Measurements from ENCODE around the gene GMDS.

Gene GMDS

DNA sequence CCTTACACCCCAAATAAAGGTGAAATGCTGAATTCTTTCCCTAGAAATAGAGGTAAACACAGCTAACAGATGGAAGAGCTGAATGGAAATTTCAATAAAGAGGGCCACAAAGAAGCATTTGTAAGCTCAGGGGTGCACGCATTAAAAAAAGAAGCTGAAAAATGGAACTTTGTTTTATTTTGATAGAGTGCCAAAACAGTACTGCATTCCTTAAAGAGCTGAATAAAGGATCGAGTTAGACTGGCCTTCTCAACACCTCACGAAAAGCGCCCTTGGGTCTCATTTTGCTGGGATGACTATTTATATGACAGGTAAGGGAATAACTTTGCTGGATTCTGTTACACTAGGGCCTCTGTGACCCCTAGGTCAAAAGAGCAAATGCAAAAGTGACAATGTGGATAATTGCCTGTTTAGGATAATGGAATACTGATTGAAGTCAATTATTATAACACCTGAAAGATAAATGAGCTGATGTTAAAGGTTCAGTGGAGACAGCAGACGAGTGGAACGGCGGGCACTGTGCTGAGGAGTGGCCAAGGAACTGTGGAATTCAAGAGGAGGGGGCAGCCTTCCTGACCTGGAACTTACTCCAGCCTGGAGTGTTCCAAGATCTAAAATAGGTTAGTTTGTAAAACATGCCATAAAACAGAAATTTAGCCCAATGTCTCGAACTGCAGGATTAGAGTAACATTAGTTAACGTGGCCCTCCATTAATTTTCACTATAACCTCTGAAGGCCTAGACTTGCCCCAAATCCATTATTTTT is 467.3 kb downstream of the GMDS start:
- Histone ChIP-seq H3K4me2 (ENCODE audit: low read length, poor library complexity, severe bottlenecking) (no peak overlapping the region), H3K4ac (ENCODE audit: low read depth in 1 of 2, low read length in 2 of 2) (no peak overlapping the region)

DNA sequence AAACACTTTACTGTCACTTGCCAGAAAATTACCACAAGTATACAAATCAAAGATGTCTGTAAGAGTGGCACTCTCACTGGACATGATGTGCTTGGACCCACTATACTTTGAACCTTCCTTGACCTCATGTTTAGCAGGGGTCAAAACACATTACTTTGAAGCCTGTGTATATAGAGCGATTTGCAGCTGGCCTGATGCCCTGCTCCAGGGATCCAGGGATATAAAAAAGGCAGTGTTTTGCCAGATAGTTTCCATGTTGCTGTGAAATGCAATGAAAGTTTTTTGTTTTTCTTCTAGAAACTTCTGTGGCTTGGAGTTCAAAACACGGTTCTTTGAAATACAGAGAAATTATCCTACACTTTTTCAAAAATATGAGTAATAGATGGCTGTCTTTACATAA is 470.0 kb downstream of the GMDS start:
- Histone ChIP-seq H3K14ac (ENCODE audit: low read length in 2 of 2) (no peak overlapping the region), H2AFZ (ENCODE audit: low read depth, low read length) (no peak overlapping the region), H3K27ac (ENCODE audit: low read length, poor library complexity, severe bottlenecking) (no peak overlapping the region), H3K4me3 (ENCODE audit: insufficient read depth in 1 of 2, low read depth in 1 of 2, low read length in 2 of 2) (no peak overlapping the region), H2BK5ac (ENCODE audit: low read depth, low read length, poor library complexity, severe bottlenecking) (no peak overlapping the region), H3K79me1 (replicated peaks; ENCODE audit: low read length, poor library complexity, severe bottlenecking) (peaks cover 8% of the 10 kb centered on the region), H3K4ac (ENCODE audit: low read depth in 1 of 2, low read length in 2 of 2) (no peak overlapping the region), H3K36me3 (ENCODE audit: control insufficient read depth in 1 of 2, insufficient read depth in 2 of 2, low read depth in 1 of 2, low read length in 2 of 2) (peaks cover 0 to 6% of the 10 kb centered on the region in 2 experiments), H2AK5ac (ENCODE audit: low read length, severe bottlenecking) (no peak overlapping the region), H2BK15ac (ENCODE audit: low read depth, poor library complexity, severe bottlenecking) (no peak overlapping the region), H4K8ac (ENCODE audit: low read length) (no peak overlapping the region), H3K27me3 (ENCODE audit: control insufficient read depth in 1 of 2, insufficient read depth in 1 of 2, low read length in 2 of 2) (no peaks in the 10 kb centered on the region), H3K4me2 (ENCODE audit: low read length, poor library complexity, severe bottlenecking) (no peak overlapping the region), H4K91ac (ENCODE audit: low read length) (no peak overlapping the region), H3K23ac (ENCODE audit: low read length in 2 of 2) (no peak overlapping the region), H3K4me1 (ENCODE audit: control insufficient read depth, insufficient read depth, low read depth, low read length) (peaks cover 16% of the 10 kb centered on the region), H2BK12ac (ENCODE audit: low read length in 2 of 2) (no peak overlapping the region), H2BK120ac (ENCODE audit: low read depth, low read length) (no peak overlapping the region), H3K18ac (ENCODE audit: low read depth in 1 of 2, low read length in 2 of 2) (no peak overlapping the region), H3K9ac (ENCODE audit: low read length) (no peak overlapping the region), H3K9me3 (ENCODE audit: control insufficient read depth, low read length) (no peaks in the 10 kb centered on the region)
- WGBS: 94% methylated on average over 1 of the region's 2 CpGs
- DNase-seq: no peak

More for the DNA sequence above, 467.3 kb downstream of the GMDS start:
- no peak overlapping the region for H3K4me3 ChIP-seq (ENCODE audit: insufficient read depth in 1 of 2, low read depth in 1 of 2, low read length in 2 of 2)
- H2AFZ ChIP-seq (ENCODE audit: low read depth, low read length): no peak overlapping the region
- no peak overlapping the region for H2BK12ac ChIP-seq (ENCODE audit: low read length in 2 of 2)
- H3K9me3 ChIP-seq (ENCODE audit: control insufficient read depth, low read length): no peaks in the 10 kb centered on the region
- WGBS: 86% methylated on average over 9 of the region's 9 CpGs
- H3K9ac ChIP-seq (ENCODE audit: low read length): no peak overlapping the region
- H4K91ac ChIP-seq (ENCODE audit: low read length): no peak overlapping the region
- no peak overlapping the region for H2BK15ac ChIP-seq (ENCODE audit: low read depth, poor library complexity, severe bottlenecking)
- no peak overlapping the region for H2BK5ac ChIP-seq (ENCODE audit: low read depth, low read length, poor library complexity, severe bottlenecking)
- peaks cover 21% of the 10 kb centered on the region for H3K4me1 ChIP-seq (ENCODE audit: control insufficient read depth, insufficient read depth, low read depth, low read length)
- no peak overlapping the region for H3K18ac ChIP-seq (ENCODE audit: low read depth in 1 of 2, low read length in 2 of 2)
- H3K23ac ChIP-seq (ENCODE audit: low read length in 2 of 2): no peak overlapping the region
- no peak for DNase-seq
- no peak overlapping the region for H2AK5ac ChIP-seq (ENCODE audit: low read length, severe bottlenecking)
- H3K36me3 ChIP-seq (ENCODE audit: control insufficient read depth in 1 of 2, insufficient read depth in 2 of 2, low read depth in 1 of 2, low read length in 2 of 2): peaks cover 0 to 6% of the 10 kb centered on the region in 2 experiments
- H3K27me3 ChIP-seq (ENCODE audit: control insufficient read depth in 1 of 2, insufficient read depth in 1 of 2, low read length in 2 of 2): no peaks in the 10 kb centered on the region
- no peak overlapping the region for H3K27ac ChIP-seq (ENCODE audit: low read length, poor library complexity, severe bottlenecking)
- peaks cover 6% of the 10 kb centered on the region for H3K79me1 ChIP-seq (replicated peaks; ENCODE audit: low read length, poor library complexity, severe bottlenecking)
- no peak overlapping the region for H4K8ac ChIP-seq (ENCODE audit: low read length)
- H2BK120ac ChIP-seq (ENCODE audit: low read depth, low read length): no peak overlapping the region
- H3K14ac ChIP-seq (ENCODE audit: low read length in 2 of 2): no peak overlapping the region

DNA sequence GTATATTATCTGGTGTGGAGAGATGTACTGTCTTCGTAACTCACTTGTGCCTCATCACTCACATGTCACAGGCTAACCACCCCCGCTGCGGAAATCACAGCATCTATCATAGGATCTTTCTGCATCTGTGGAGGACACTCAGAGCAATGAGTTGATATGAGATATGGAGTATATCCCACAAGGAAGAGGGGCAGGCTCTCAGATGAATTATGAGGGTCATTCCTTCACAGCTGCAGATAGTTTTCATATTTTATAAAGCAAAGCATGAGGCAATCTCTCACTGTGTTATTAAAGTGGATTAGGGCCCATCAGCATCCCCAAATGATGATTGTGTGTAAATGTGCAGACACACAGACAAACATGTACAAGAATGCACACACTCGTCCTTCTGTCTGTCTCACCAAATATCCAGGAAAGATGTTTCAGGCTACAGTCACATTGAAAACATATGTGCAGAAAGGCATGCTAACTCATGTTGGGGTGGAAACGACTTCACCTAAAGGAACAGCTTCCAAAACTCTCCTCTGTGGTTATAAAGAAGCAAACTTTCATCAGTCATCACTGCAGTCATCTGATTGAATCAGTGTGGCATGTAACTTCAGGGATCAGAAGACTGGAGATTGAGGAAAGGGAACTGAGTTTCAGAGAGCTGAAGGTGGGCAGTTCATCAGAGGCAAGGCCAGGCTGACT is 471.0 kb downstream of the GMDS start:
- Histone ChIP-seq H3K79me1 (replicated peaks; ENCODE audit: low read length, poor library complexity, severe bottlenecking) (peaks cover 6% of the 10 kb centered on the region), H2BK15ac (ENCODE audit: low read depth, poor library complexity, severe bottlenecking) (no peak overlapping the region)
- WGBS: 96% methylated on average over 5 of the region's 5 CpGs

DNA sequence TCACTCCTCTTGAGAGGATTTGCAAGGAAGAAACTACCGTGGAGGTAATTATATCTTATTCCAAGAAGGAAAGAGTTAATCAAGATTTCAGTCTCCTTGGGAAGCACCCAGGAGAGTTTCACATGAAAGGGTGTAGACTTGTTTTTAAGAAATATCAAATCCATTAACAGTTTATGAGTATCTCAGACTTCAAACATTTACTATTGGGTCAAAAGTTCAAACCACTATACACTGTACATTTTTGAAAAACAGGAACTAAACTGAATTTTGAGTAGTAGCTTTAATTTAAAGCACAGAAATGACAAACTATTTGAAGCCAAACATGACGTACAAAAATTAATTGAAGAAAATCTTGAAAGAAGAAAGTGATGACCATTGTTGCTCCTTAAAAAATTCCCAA is 471.7 kb downstream of the GMDS start:
- H2BK12ac ChIP-seq (ENCODE audit: low read length in 2 of 2): no peak overlapping the region
- peaks cover 12% of the 10 kb centered on the region for H3K4me1 ChIP-seq (ENCODE audit: control insufficient read depth, insufficient read depth, low read depth, low read length)
- H3K27ac ChIP-seq (ENCODE audit: low read length, poor library complexity, severe bottlenecking): no peak overlapping the region
- H3K9ac ChIP-seq (ENCODE audit: low read length): no peak overlapping the region
- H3K14ac ChIP-seq (ENCODE audit: low read length in 2 of 2): no peak overlapping the region
- H2AK5ac ChIP-seq (ENCODE audit: low read length, severe bottlenecking): no peak overlapping the region
- H3K4ac ChIP-seq (ENCODE audit: low read depth in 1 of 2, low read length in 2 of 2): no peak overlapping the region
- no peak overlapping the region for H4K8ac ChIP-seq (ENCODE audit: low read length)
- peaks cover 2% of the 10 kb centered on the region for H3K79me1 ChIP-seq (replicated peaks; ENCODE audit: low read length, poor library complexity, severe bottlenecking)
- H3K18ac ChIP-seq (ENCODE audit: low read depth in 1 of 2, low read length in 2 of 2): no peak overlapping the region
- H2BK5ac ChIP-seq (ENCODE audit: low read depth, low read length, poor library complexity, severe bottlenecking): no peak overlapping the region
- no peak overlapping the region for H3K23ac ChIP-seq (ENCODE audit: low read length in 2 of 2)
- no peaks in the 10 kb centered on the region for H3K9me3 ChIP-seq (ENCODE audit: control insufficient read depth, low read length)
- no peak overlapping the region for H2BK15ac ChIP-seq (ENCODE audit: low read depth, poor library complexity, severe bottlenecking)
- DNase-seq: no peak
- no peak overlapping the region for H3K4me3 ChIP-seq (ENCODE audit: insufficient read depth in 1 of 2, low read depth in 1 of 2, low read length in 2 of 2)
- no peak overlapping the region for H4K91ac ChIP-seq (ENCODE audit: low read length)
- H2AFZ ChIP-seq (ENCODE audit: low read depth, low read length): no peak overlapping the region
- no peaks in the 10 kb centered on the region for H3K27me3 ChIP-seq (ENCODE audit: control insufficient read depth in 1 of 2, insufficient read depth in 1 of 2, low read length in 2 of 2)
- peaks cover 0 to 2% of the 10 kb centered on the region in 2 experiments for H3K36me3 ChIP-seq (ENCODE audit: control insufficient read depth in 1 of 2, insufficient read depth in 2 of 2, low read depth in 1 of 2, low read length in 2 of 2)
- H2BK120ac ChIP-seq (ENCODE audit: low read depth, low read length): no peak overlapping the region
- H3K4me2 ChIP-seq (ENCODE audit: low read length, poor library complexity, severe bottlenecking): no peak overlapping the region
- WGBS: 89% methylated on average over 1 of the region's 2 CpGs

More for the DNA sequence above, 471.0 kb downstream of the GMDS start:
- no peak overlapping the region for H3K27ac ChIP-seq (ENCODE audit: low read length, poor library complexity, severe bottlenecking)
- H3K9me3 ChIP-seq (ENCODE audit: control insufficient read depth, low read length): no peaks in the 10 kb centered on the region
- no peak overlapping the region for H2AFZ ChIP-seq (ENCODE audit: low read depth, low read length)
- H3K4ac ChIP-seq (ENCODE audit: low read depth in 1 of 2, low read length in 2 of 2): no peak overlapping the region
- H2AK5ac ChIP-seq (ENCODE audit: low read length, severe bottlenecking): no peak overlapping the region
- H3K27me3 ChIP-seq (ENCODE audit: control insufficient read depth in 1 of 2, insufficient read depth in 1 of 2, low read length in 2 of 2): no peaks in the 10 kb centered on the region
- no peak overlapping the region for H4K91ac ChIP-seq (ENCODE audit: low read length)
- H2BK5ac ChIP-seq (ENCODE audit: low read depth, low read length, poor library complexity, severe bottlenecking): no peak overlapping the region
- H3K4me2 ChIP-seq (ENCODE audit: low read length, poor library complexity, severe bottlenecking): no peak overlapping the region
- H3K23ac ChIP-seq (ENCODE audit: low read length in 2 of 2): no peak overlapping the region
- no peak overlapping the region for H2BK12ac ChIP-seq (ENCODE audit: low read length in 2 of 2)
- H3K4me1 ChIP-seq (ENCODE audit: control insufficient read depth, insufficient read depth, low read depth, low read length): peaks cover 15% of the 10 kb centered on the region
- no peak overlapping the region for H3K9ac ChIP-seq (ENCODE audit: low read length)
- no peak for DNase-seq
- H4K8ac ChIP-seq (ENCODE audit: low read length): no peak overlapping the region
- H3K18ac ChIP-seq (ENCODE audit: low read depth in 1 of 2, low read length in 2 of 2): no peak overlapping the region
- H3K4me3 ChIP-seq (ENCODE audit: insufficient read depth in 1 of 2, low read depth in 1 of 2, low read length in 2 of 2): no peak overlapping the region
- no peak overlapping the region for H2BK120ac ChIP-seq (ENCODE audit: low read depth, low read length)
- peaks cover 0 to 6% of the 10 kb centered on the region in 2 experiments for H3K36me3 ChIP-seq (ENCODE audit: control insufficient read depth in 1 of 2, insufficient read depth in 2 of 2, low read depth in 1 of 2, low read length in 2 of 2)
- H3K14ac ChIP-seq (ENCODE audit: low read length in 2 of 2): no peak overlapping the region

Data from mesenchymal stem cell (in vitro differentiated cells and primary cell).